PC-3 (cell line): ENCODE measurements around the gene EFNA5.

Experiments
- CTCF ChIP-seq: fragments of 300-600 bp; sonication (generic); conservative IDR thresholded peaks from 2 replicates; pipeline ENCODE4 v1.5.1; 2017; ENCODE audit warnings: antibody characterized with exemption, low read depth, mild to moderate bottlenecking, low read length
- EZH2phosphoT487 ChIP-seq: fragments of 300-600 bp; sonication (generic); IDR thresholded peaks from 2 replicates; pipeline ENCODE4 v1.6.1; 2018; ENCODE audit warnings: mild to moderate bottlenecking, antibody characterized with exemption, low read length, borderline replicate concordance

GRCh38 chr5:107484281-107484680 lies 186.5 kb downstream of the EFNA5 start:
- TF ChIP-seq EZH2phosphoT487 (no peak), CTCF (no peak)
